Glutamatergic neuron (in vitro differentiated cells): Measurements from ENCODE around the gene FAM174C. TPM values are rescaled to one million over a fixed set of nuclear protein-coding genes. Genes with fewer than 3 reads are reported as not detected.

ENCODE experiments used
- DNase-seq: peaks from one replicate; pipeline ENCODE4 v3.0.0; 2022
- H3K27ac Mint-ChIP-seq: one replicate; pipeline ENCODE4 v1.8.0; 2020; ENCODE audit warnings: mild to moderate bottlenecking, mixed read lengths, inconsistent platforms; ENCODE audit not compliant: unreplicated experiment
- H3K27me3 Mint-ChIP-seq: one replicate; pipeline ENCODE4 v1.8.0; 2020; ENCODE audit warnings: mild to moderate bottlenecking, moderate library complexity, mixed read lengths, inconsistent platforms; ENCODE audit not compliant: unreplicated experiment
- H3K36me3 Mint-ChIP-seq: one replicate; pipeline ENCODE4 v1.8.0; 2020; ENCODE audit warnings: mild to moderate bottlenecking, mixed read lengths, inconsistent platforms; ENCODE audit not compliant: unreplicated experiment
- H3K4me1 Mint-ChIP-seq: one replicate; pipeline ENCODE4 v1.8.0; 2020; ENCODE audit warnings: mild to moderate bottlenecking, low read depth, mixed read lengths, inconsistent platforms; ENCODE audit not compliant: unreplicated experiment
- H3K4me3 Mint-ChIP-seq: one replicate; pipeline ENCODE4 v1.8.0; 2020; ENCODE audit warnings: mild to moderate bottlenecking, mixed read lengths, inconsistent platforms; ENCODE audit not compliant: unreplicated experiment
- H3K9me3 Mint-ChIP-seq: one replicate; pipeline ENCODE4 v1.8.0; 2020; ENCODE audit warnings: mild to moderate bottlenecking, moderate library complexity, mixed read lengths, inconsistent platforms; ENCODE audit not compliant: unreplicated experiment
- CTCF ChIP-seq: fragments of 200-600 bp; sonication (generic); IDR thresholded peaks from one replicate; pipeline ENCODE4 v1.5.0; 2021; ENCODE audit not compliant: partially characterized antibody, unreplicated experiment
- total RNA-seq: library from RNA; stranded (reverse); fragmentation: NEBNext Ultra II Directional; extraction: Animal tissue kit (Norgen Biotek cat#: 25700); gene quantifications from one replicate; pipeline ENCODE4 v1.2.1, GENCODE V29; 2021; ENCODE audit not compliant: unreplicated experiment

The FAM174C gene
- total RNA-seq, 1 donor from 2014 or later = 17.3 TPM

DNA sequence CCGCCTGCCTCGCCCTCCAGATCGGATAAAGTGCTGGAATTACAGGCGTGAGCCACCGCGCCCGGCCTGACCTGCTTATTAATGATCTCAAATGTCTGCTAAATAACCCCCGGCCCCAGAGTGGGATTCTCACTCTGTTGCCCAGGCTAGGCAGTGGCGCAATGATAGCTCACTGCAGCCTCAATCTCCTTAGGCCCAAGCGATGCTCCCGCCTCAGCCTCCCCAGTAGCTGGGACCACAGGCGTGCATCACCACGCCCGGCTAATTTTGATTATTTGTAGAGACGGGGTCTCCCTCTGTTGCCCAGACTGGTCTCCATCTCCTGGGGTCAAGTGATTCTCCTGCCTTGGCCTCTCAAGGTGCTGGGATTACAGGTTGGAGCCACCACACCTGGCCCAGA, 34.4 kb upstream of the FAM174C start:
- Mint-ChIP-seq H3K27ac (no peak overlapping the region), H3K27me3 (peaks cover 17% of the 10 kb centered on the region), H3K9me3 (peaks cover 14% of the 10 kb centered on the region), H3K4me1 (peaks cover 4% of the 10 kb centered on the region), H3K4me3 (peak overlapping the region; percentile 94), H3K36me3 (no peaks in the 10 kb centered on the region)
- DNase-seq = no peak
- no peak for TF ChIP-seq CTCF

DNA sequence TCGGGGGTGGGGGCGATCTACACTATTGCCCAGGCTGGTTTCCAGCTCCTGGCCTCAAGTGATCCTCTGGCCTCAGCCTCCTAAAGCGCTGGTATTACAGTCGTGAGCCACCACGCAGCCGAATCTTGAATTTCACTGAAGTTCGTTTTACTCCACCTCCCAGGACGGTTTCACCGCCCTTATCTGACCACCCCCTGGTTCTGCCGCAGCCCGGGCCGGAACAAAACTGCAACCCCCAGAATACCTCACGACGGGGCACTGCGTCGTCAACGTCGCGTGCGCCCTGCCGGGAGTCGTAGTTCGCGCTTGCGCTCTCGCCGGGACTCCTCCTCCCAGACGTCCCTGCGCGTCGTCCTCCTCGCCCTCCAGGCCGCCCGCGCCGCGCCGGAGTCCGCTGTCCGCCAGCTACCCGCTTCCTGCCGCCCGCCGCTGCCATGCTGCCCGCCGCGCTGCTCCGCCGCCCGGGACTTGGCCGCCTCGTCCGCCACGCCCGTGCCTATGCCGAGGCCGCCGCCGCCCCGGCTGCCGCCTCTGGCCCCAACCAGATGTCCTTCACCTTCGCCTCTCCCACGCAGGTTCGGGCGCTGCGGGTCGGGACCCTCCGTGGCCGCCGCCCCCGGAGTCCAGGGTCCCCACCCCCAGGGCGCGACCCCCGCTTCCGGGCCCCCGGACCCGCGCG, 33.8 kb upstream of the FAM174C start, which contains the start of gene ATP5F1D:
TSS of gene ATP5F1D (plus strand) at position 335 of the 679 bp plus-strand sequence. CDS start at position 435, 100 bp downstream.
- Mint-ChIP-seq H3K4me1 (peaks cover 5% of the 10 kb centered on the region), H3K4me3 (peak within 1 kb of the TSS; percentile 94), H3K27me3 (peaks cover 17% of the 10 kb centered on the region), H3K9me3 (peaks cover 14% of the 10 kb centered on the region), H3K36me3 (no peaks in the 10 kb centered on the region), H3K27ac (peak within 1 kb of the TSS; percentile 83)
- no peak for TF ChIP-seq CTCF
- DNase-seq = peak; percentile 93

GRCh38 chr19:1243768-1244692, 31.3 kb upstream of the FAM174C start:
- Mint-ChIP-seq H3K27ac (peak overlapping the region; percentile 84), H3K9me3 (peaks cover 7% of the 10 kb centered on the region), H3K36me3 (no peaks in the 10 kb centered on the region), H3K27me3 (peaks cover 11% of the 10 kb centered on the region), H3K4me3 (peak overlapping the region; percentile 46), H3K4me1 (peaks cover 7% of the 10 kb centered on the region)
- peak; percentile 79 for TF ChIP-seq CTCF
- DNase-seq = peak; percentile 90

DNA sequence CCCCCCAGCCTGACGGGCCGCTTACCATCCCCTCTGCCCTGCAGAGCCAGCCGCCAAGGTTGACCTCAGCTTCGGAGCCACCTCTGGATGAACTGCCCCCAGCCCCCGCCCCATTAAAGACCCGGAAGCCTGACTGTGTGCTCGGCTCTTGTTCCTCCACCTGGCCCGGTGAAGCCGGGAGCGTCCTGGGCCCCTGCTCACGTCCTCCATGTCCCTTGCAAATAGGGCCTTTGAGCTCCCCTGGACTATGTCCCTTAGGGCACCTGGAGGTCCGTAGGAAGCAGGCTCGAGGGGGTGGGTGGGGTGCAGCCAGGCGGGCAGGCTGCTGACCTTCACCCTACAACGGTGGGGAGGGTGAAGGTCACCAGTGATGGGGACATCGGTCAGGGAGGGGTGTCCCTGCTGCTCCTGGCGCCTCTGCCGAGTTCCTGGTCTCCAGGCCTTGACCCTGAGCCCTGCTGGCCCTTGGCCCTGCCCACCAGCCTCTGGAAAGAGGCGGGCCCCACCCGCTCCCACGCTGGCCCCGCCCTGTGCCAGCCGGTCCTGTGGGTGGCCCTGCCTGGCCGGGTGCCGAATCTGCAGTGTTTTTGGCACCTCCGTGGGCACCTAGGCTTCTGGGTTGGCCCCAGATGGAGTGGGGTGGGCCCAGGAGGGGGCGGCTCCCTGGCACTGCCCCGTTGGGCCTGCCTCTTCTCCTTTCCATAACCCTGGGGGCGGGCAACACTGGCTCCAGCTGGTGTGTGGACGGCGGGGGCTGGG, 30.5 kb upstream of the FAM174C start:
- no peak for DNase-seq
- Mint-ChIP-seq H3K27me3 (peaks cover 6% of the 10 kb centered on the region), H3K4me3 (peak overlapping the region; percentile 46), H3K27ac (peak overlapping the region; percentile 84), H3K9me3 (peaks cover 3% of the 10 kb centered on the region), H3K36me3 (no peaks in the 10 kb centered on the region), H3K4me1 (peaks cover 7% of the 10 kb centered on the region)
- TF ChIP-seq CTCF = no peak
